ENCODE measurements around the gene ODC1.

ODC1 gene

DNA sequence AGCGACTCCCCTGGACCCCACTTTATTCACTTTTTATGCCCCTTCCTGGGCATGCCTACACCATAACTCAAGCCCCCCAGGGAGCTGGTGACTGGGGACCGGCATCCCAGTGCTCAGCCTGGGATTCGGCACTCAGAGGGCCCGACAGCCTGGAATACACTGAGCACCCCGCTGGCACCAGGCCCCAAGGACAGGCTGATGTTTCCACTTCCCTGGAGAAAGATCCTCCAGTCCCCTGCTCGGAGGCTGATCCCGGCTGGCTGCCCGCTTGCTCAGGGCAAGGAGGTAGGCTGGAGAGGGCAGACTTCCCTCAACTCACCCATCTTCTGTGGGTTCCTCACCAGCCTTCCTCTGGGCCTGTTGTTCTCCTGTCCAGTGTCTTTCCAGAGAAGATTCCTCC lies 36.6 kb downstream of the ODC1 start:
- TF ChIP-seq, protein P1, sequence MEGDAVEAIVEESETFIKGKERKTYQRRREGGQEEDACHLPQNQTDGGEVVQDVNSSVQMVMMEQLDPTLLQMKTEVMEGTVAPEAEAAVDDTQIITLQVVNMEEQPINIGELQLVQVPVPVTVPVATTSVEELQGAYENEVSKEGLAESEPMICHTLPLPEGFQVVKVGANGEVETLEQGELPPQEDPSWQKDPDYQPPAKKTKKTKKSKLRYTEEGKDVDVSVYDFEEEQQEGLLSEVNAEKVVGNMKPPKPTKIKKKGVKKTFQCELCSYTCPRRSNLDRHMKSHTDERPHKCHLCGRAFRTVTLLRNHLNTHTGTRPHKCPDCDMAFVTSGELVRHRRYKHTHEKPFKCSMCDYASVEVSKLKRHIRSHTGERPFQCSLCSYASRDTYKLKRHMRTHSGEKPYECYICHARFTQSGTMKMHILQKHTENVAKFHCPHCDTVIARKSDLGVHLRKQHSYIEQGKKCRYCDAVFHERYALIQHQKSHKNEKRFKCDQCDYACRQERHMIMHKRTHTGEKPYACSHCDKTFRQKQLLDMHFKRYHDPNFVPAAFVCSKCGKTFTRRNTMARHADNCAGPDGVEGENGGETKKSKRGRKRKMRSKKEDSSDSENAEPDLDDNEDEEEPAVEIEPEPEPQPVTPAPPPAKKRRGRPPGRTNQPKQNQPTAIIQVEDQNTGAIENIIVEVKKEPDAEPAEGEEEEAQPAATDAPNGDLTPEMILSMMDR (IDR thresholded peaks at IDR 0.05) = no peak

DNA sequence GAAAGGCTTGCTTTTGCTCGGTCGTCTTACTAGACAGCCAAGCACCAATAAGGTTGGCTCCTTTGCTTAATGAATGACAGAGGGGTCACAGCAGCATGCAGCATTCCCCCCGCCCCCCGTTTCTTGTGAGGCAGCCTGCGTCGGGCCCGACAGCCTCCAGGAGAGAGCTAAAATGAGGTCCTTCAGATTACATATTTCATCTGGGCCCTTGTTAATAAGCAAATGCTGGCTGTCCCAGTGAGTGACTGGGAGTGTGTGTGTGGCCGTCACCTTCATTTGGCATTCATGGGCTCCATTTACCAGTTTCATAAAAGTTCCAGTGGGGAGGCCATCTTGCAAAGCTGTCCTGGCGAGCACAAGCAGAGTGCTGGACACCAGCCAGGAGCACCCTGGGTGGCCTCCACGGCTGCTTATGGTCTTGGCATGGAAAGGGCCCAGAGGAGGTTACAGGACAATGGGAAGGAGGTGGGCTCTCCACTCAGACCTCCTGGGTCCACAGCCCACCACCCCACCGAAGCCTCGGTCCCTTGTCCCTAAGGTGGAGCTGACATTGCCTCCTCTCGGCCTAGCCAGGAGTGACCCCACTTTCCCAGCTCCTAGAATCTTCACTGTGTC lies 37.2 kb downstream of the ODC1 start:
- TF ChIP-seq, protein P1 (IDR thresholded peaks at IDR 0.05) = no peak

DNA sequence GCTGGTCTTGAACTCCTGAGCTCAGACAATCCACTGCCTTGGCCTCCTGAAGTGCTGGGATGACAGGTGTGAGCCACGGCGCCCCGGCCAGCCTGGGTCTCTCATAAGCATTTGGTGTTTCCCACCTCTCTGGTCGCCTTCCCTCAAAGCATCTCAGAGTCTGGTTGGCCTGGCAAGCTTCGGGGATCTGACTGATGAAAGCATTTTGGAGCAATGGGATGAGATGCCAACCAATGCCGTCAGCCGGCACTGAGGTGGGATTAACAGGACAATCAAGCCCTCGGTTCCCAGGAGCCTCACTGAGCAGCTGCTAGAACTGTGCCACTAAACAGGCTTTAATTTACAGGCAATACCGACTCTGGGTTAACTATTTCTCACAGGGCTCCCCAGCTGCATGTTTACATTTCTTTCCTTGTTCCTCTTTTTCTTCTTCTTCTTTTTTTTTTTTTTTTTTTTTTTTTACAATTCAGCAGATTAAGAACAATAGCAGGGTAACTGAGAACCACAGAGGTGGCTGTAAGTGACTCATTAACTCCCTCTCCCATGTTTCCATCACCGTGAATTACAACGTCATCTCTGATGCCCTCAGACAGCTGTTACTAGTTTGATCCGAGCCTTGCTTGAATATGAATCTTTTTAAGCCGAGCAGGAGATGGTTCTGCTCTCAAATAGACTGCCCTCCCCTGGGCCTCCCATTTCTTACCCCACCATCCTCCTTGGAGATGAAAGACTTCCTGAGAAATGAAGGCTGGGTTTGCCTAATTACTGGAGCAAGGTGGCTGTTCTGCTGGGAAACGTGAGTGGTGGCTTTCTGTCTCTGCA lies 37.9 kb downstream of the ODC1 start:
- TF ChIP-seq, protein P1 (IDR thresholded peaks at IDR 0.05) = no peak

DNA sequence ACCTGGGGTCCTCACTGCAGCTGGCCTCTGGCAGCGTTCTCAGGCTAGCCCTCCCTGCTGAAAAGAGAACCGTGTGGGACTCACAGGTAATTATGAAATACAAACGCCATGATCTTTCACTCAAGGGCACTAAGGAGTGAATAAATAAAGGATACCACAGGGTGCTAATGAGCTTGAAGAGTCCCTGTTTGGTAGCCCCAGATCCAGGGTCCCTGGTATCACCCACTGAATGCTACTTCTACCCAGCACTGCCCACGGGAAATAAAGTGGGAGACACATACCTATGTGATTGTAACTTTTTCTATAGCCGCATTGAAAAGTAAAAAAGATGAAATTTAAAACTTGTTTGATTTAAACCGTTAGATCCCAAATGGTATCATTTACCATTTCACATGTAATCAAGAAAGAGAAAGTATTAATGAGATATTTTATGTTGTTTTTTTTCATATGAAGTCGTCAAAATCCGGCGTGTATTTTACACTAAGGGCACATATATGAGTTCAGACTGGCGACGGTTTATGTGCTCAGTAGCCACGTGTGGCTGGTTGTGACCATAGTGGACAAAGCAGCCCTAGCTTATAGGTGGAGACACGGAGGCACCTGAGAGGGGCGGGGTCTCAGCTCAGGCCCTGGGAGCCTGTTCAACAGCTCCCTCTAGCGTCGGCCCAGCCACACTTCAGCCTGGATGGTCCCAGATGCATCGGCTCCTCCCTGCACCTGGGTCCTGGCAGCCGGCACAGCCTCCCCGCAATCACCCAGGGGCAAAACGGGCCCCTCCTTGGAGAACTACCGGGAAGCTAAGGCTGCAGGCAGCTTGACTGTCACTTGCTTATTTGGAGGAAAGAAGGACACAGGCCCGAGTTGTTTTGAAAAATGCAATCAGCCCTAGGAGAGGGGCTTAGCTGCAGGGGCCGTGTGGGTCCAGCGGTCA lies 39.2 kb downstream of the ODC1 start:
- TF ChIP-seq, protein P1 (IDR thresholded peaks at IDR 0.05) = peak; percentile 87

DNA sequence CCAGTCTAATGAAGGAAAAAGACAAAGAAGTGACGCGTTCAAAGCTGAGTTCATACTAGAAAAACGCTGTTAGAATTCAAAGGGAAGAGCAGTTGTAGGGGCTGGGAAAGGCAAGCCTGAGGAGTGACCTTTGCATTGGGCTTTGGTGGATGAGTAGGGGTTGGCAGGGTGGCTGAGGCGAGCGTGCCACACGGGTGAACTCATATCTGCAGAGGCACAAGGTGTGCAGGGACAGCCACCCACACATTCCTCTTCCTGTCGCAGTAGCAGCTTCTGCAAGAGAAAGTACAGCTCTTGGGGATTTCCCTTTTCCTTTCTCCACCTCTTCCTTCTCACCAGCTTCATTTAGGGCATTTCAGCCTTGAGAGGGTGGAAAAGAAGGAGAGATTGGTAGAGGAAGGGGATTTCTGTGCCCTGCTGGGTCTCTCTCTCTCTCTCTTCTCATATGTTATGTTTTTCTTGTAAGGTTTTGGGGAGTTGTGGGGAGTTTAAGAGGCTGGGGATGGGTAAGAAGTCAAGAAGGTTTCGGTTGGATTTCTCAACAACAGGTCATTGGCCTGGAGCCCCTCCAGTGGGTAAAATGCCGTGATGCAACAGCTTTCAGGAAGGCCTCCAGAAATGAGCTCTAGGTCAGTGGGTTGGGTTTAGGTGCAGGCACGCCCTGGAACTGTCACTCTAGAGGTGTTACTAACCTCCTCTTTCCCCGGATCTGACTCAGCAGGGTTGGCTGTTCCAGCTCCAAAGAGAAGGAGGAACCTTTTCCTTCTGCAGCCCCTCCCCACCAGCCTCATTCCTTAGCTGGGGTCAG lies 40.1 kb downstream of the ODC1 start:
- TF ChIP-seq, protein P1 (IDR thresholded peaks at IDR 0.05) = no peak

DNA sequence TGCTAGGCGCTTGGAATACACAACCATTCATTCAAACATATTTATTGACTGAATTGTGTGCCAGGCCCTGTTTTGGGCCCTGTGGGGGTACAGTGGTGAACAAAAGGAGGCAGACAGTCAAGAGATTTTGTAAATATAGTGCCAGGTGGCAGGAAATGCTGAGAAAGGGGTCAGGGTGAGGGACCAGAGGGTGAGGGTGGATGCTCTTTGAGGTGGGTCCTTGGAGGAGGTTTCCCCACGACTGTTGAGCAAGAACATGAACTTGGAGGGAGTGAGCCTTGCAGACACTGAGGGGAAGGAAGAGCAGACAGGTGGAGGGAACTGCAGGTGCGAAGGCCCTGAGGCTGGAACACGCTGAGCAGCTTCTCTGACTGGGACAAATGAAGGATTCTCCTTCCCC lies 40.7 kb downstream of the ODC1 start:
- TF ChIP-seq, protein P1 (IDR thresholded peaks at IDR 0.05) = no peak

Data from LNCAP (cell line).